Measurements from ENCODE around the gene TMEM178B. TPM values are rescaled to one million over a fixed set of nuclear protein-coding genes. Genes with fewer than 3 reads are reported as not detected.

TMEM178B gene
- polyA plus RNA-seq, 2 of the 4 experiments (the other 2 are of a cell fraction): 0.88 to 0.93 TPM

DNA sequence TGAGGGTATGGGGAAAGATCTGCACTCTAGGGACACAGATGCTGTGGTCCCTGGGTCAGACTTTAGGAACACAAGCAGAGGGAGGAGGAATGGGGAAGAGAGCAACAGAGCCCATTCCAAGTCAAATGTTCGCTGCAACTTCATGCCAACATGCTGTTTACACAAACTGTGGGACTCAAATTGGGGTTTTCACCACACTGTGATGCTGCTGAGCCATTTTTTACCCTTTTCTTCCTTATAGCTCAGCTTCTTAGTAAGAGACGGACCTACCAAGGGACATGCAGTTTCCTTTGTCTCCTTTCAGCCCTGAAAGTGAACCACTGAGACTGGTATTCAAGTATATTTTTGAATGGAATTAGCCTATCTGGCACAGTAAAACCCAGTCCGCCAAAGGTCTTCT, 413.1 kb downstream of the TMEM178B start:
- TF ChIP-seq RAD21 (conservative IDR thresholded peaks at IDR 0.05 in 1 of 2, IDR thresholded peaks at IDR 0.05 in 1 of 2): 0 out of 5 replicates have a peak, but pooled peaks of 1 of the 2 experiments have one; percentile 2
- TF ChIP-seq RARB (CRISPR knock-in tag; IDR thresholded peaks at IDR 0.05): no peak
- no peak for TF ChIP-seq ESRRA (IDR thresholded peaks at IDR 0.05; ENCODE audit: borderline replicate concordance, low read length)
- TF ChIP-seq, protein P1, sequence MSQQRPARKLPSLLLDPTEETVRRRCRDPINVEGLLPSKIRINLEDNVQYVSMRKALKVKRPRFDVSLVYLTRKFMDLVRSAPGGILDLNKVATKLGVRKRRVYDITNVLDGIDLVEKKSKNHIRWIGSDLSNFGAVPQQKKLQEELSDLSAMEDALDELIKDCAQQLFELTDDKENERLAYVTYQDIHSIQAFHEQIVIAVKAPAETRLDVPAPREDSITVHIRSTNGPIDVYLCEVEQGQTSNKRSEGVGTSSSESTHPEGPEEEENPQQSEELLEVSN (IDR thresholded peaks at IDR 0.05; ENCODE audit: borderline replicate concordance, low read depth): no peak
- TF ChIP-seq POLR2A (IDR thresholded peaks at IDR 0.05; ENCODE audit: low read length): no peak
- TF ChIP-seq EP300 (IDR thresholded peaks at IDR 0.05): no peak
- TF ChIP-seq, protein P2, sequence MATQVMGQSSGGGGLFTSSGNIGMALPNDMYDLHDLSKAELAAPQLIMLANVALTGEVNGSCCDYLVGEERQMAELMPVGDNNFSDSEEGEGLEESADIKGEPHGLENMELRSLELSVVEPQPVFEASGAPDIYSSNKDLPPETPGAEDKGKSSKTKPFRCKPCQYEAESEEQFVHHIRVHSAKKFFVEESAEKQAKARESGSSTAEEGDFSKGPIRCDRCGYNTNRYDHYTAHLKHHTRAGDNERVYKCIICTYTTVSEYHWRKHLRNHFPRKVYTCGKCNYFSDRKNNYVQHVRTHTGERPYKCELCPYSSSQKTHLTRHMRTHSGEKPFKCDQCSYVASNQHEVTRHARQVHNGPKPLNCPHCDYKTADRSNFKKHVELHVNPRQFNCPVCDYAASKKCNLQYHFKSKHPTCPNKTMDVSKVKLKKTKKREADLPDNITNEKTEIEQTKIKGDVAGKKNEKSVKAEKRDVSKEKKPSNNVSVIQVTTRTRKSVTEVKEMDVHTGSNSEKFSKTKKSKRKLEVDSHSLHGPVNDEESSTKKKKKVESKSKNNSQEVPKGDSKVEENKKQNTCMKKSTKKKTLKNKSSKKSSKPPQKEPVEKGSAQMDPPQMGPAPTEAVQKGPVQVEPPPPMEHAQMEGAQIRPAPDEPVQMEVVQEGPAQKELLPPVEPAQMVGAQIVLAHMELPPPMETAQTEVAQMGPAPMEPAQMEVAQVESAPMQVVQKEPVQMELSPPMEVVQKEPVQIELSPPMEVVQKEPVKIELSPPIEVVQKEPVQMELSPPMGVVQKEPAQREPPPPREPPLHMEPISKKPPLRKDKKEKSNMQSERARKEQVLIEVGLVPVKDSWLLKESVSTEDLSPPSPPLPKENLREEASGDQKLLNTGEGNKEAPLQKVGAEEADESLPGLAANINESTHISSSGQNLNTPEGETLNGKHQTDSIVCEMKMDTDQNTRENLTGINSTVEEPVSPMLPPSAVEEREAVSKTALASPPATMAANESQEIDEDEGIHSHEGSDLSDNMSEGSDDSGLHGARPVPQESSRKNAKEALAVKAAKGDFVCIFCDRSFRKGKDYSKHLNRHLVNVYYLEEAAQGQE (IDR thresholded peaks at IDR 0.05): no peak
- TF ChIP-seq, protein P3, sequence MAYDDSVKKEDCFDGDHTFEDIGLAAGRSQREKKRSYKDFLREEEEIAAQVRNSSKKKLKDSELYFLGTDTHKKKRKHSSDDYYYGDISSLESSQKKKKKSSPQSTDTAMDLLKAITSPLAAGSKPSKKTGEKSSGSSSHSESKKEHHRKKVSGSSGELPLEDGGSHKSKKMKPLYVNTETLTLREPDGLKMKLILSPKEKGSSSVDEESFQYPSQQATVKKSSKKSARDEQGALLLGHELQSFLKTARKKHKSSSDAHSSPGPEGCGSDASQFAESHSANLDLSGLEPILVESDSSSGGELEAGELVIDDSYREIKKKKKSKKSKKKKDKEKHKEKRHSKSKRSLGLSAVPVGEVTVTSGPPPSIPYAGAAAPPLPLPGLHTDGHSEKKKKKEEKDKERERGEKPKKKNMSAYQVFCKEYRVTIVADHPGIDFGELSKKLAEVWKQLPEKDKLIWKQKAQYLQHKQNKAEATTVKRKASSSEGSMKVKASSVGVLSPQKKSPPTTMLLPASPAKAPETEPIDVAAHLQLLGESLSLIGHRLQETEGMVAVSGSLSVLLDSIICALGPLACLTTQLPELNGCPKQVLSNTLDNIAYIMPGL (CRISPR knock-in tag; IDR thresholded peaks at IDR 0.05; ENCODE audit: borderline replicate concordance): no peak
- TF ChIP-seq KDM1A (IDR thresholded peaks at IDR 0.05; ENCODE audit: low read depth): no peak
- WGBS (ENCODE audit: missing lambda C conversion rate): 48% methylated on average over 3 of the region's 3 CpGs
- FAIRE-seq: no peak

DNA sequence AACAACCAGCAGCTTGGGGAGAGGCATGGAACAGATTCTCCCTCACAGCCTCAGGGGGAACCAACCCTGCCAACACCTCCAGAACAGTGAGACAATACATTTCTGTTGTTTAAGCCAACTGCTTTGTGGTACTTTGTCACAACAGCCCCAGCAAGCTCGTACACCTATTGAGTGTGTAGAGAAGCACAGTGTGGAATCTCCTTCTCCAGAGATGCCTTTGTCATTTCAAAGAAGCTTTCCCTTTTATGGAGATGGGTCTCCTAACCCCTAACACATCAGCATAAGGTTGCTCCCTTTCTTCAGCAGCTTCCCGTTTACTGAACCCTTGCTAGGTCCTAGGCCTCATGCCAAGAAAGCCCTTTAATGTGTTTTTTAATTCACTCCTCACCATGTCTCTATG, 416.6 kb downstream of the TMEM178B start:
- WGBS (ENCODE audit: missing lambda C conversion rate): 37% methylated on average over 2 of the region's 2 CpGs
- Histone ChIP-seq H3K4me1 (no peaks in the 10 kb centered on the region), H3K4me3 (no peak overlapping the region), H3K4me2 (no peak overlapping the region), H3K27ac (no peak overlapping the region), H3K9me3 (no peaks in the 10 kb centered on the region)
- FAIRE-seq (no peak), ATAC-seq (no peak), DNase-seq (ENCODE audit: low read depth in 1 of 2, low spot score in 1 of 2) (no peak)
- ChIA-PET POLR2A (no interaction called here), CTCF (no interaction called here)
- TF ChIP-seq, protein P4, sequence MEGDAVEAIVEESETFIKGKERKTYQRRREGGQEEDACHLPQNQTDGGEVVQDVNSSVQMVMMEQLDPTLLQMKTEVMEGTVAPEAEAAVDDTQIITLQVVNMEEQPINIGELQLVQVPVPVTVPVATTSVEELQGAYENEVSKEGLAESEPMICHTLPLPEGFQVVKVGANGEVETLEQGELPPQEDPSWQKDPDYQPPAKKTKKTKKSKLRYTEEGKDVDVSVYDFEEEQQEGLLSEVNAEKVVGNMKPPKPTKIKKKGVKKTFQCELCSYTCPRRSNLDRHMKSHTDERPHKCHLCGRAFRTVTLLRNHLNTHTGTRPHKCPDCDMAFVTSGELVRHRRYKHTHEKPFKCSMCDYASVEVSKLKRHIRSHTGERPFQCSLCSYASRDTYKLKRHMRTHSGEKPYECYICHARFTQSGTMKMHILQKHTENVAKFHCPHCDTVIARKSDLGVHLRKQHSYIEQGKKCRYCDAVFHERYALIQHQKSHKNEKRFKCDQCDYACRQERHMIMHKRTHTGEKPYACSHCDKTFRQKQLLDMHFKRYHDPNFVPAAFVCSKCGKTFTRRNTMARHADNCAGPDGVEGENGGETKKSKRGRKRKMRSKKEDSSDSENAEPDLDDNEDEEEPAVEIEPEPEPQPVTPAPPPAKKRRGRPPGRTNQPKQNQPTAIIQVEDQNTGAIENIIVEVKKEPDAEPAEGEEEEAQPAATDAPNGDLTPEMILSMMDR (IDR thresholded peaks at IDR 0.05): no peak
- TF ChIP-seq RNF2 (IDR thresholded peaks at IDR 0.05; ENCODE audit: borderline replicate concordance, low read depth): no peak
- TF ChIP-seq CHD4 (IDR thresholded peaks at IDR 0.05; ENCODE audit: borderline replicate concordance): no peak
- no peak for TF ChIP-seq EHF (CRISPR knock-in tag; IDR thresholded peaks at IDR 0.05)
- no peak for TF ChIP-seq CEBPB (IDR thresholded peaks at IDR 0.05)
- TF ChIP-seq NPAS2 (CRISPR knock-in tag; IDR thresholded peaks at IDR 0.05; ENCODE audit: borderline replicate concordance): no peak
- TF ChIP-seq, protein P5, sequence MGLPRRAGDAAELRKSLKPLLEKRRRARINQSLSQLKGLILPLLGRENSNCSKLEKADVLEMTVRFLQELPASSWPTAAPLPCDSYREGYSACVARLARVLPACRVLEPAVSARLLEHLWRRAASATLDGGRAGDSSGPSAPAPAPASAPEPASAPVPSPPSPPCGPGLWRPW (IDR thresholded peaks at IDR 0.05): no peak

More for the DNA sequence above, 413.1 kb downstream of the TMEM178B start:
- H3K4me1 ChIP-seq: no peaks in the 10 kb centered on the region
- no peak overlapping the region for H3K4me2 ChIP-seq
- 0 out of 3 replicates have a peak, but pooled peaks cover 3% of the 10 kb centered on the region for H3K9me3 ChIP-seq
- ATAC-seq: no peak
- POLR2A ChIA-PET: no interaction called here
- no peak for DNase-seq (ENCODE audit: low read depth in 1 of 2, low spot score in 1 of 2)
- H3K27ac ChIP-seq: no peak overlapping the region
- CTCF ChIA-PET: no interaction called here
- H3K4me3 ChIP-seq: no peak overlapping the region

Measured in A549 (cell line).